Chondrocyte (in vitro differentiated cells): ENCODE results near the gene SIX3. TPM values are rescaled to one million over a fixed set of nuclear protein-coding genes. Genes with fewer than 3 reads are reported as not detected.

Source experiments
- DNase-seq: peaks from one replicate; pipeline ENCODE4 v3.0.0; 2021; ENCODE audit warnings: mixed read lengths, low spot score
- H3K27ac Mint-ChIP-seq: one replicate; pipeline ENCODE4 v1.8.0; 2021; ENCODE audit warnings: mild to moderate bottlenecking, moderate library complexity, mixed read lengths; ENCODE audit not compliant: unreplicated experiment
- H3K27me3 Mint-ChIP-seq: 2 replicates; pipeline ENCODE4 v1.8.0; 2021; ENCODE audit warnings: low read depth, mixed read lengths
- H3K36me3 Mint-ChIP-seq: 2 replicates; pipeline ENCODE4 v1.8.0; 2021; ENCODE audit warnings: low read depth, mixed read lengths
- H3K4me1 Mint-ChIP-seq: 2 replicates; pipeline ENCODE4 v1.8.0; 2021; ENCODE audit warnings: low read depth, mild to moderate bottlenecking, mixed read lengths
- H3K4me3 Mint-ChIP-seq: one replicate; pipeline ENCODE4 v1.8.0; 2021; ENCODE audit warnings: mild to moderate bottlenecking, moderate library complexity, mixed read lengths; ENCODE audit not compliant: unreplicated experiment
- H3K9me3 Mint-ChIP-seq: 2 replicates; pipeline ENCODE4 v1.8.0; 2021; ENCODE audit warnings: low read depth, mixed read lengths
- total RNA-seq: library from RNA; stranded (reverse); gene quantifications from 3 replicates; pipeline ENCODE4 v1.2.1, GENCODE V29; 2021
- TF ChIP-seq, protein P1 (sequence below): fragments of 200-600 bp; sonication (generic); IDR thresholded peaks from 2 replicates; pipeline ENCODE4 v1.5.0; 2021; ENCODE audit warnings: antibody characterized with exemption, mild to moderate bottlenecking, moderate library complexity

Gene SIX3
- total RNA-seq, 1 donor from 2014 or later = not detected

DNA sequence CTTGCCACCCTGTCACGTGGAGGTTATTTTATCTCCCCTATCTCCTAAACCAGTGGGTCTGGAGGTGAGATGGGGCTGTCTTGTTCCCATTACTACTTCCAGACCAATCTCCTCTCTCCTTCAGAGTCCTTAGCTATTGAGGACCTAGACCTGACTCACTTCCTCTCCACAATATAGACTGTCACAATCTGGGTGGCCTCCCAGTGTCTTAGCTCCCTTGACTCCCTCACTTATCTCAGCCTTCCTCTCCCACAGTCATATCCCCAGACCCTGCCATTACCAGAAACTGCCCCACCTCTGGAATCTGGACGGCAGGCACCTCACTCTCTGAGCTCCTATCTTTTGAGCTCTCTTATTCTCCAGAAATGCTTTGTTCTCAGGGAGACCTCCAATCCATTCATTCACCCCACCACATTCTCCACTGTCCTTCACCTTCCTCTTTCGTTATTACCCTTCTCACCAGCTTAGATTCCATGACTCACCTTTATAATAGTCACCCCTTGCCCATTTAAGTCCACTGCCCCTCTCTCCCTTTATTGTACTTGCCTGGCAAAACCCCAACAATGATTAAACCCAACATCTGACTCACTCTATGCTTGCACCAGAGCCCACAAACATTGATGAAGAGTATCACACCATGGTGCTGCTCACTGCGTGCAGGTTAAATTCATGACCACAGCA is 23.3 kb upstream of the SIX3 start:
- Mint-ChIP-seq H3K4me1 (no peaks in the 10 kb centered on the region), H3K4me3 (no peak overlapping the region), H3K27me3 (peaks cover 75% of the 10 kb centered on the region), H3K27ac (no peak overlapping the region), H3K9me3 (no peaks in the 10 kb centered on the region), H3K36me3 (no peaks in the 10 kb centered on the region)
- TF ChIP-seq, protein P1, sequence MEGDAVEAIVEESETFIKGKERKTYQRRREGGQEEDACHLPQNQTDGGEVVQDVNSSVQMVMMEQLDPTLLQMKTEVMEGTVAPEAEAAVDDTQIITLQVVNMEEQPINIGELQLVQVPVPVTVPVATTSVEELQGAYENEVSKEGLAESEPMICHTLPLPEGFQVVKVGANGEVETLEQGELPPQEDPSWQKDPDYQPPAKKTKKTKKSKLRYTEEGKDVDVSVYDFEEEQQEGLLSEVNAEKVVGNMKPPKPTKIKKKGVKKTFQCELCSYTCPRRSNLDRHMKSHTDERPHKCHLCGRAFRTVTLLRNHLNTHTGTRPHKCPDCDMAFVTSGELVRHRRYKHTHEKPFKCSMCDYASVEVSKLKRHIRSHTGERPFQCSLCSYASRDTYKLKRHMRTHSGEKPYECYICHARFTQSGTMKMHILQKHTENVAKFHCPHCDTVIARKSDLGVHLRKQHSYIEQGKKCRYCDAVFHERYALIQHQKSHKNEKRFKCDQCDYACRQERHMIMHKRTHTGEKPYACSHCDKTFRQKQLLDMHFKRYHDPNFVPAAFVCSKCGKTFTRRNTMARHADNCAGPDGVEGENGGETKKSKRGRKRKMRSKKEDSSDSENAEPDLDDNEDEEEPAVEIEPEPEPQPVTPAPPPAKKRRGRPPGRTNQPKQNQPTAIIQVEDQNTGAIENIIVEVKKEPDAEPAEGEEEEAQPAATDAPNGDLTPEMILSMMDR = no peak
- DNase-seq = no peak

DNA sequence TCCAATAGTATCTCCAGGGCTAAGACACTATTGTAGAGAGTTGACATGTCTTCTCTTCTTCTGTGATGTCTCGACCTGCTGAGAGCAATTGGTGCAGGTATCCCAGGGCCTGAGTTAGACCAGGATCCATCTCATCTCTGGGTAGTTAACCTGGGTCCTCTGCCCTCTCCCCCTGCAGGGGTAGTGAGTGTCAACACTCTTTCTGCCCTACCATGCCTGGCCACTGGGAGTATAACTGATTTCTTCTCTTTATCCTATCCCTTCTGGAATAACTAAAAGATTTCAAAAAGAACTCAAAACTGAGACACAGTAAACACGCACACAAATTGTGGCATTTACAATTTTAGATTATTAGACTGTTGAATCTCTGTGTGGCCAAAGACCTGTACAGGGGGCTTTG is 20.8 kb upstream of the SIX3 start:
- H3K9me3 Mint-ChIP-seq = no peaks in the 10 kb centered on the region
- H3K36me3 Mint-ChIP-seq = no peaks in the 10 kb centered on the region
- H3K27ac Mint-ChIP-seq = no peak overlapping the region
- TF ChIP-seq, protein P1 = no peak
- H3K4me3 Mint-ChIP-seq = no peak overlapping the region
- H3K4me1 Mint-ChIP-seq = no peaks in the 10 kb centered on the region
- no peak for DNase-seq
- H3K27me3 Mint-ChIP-seq = peaks cover 91% of the 10 kb centered on the region

DNA sequence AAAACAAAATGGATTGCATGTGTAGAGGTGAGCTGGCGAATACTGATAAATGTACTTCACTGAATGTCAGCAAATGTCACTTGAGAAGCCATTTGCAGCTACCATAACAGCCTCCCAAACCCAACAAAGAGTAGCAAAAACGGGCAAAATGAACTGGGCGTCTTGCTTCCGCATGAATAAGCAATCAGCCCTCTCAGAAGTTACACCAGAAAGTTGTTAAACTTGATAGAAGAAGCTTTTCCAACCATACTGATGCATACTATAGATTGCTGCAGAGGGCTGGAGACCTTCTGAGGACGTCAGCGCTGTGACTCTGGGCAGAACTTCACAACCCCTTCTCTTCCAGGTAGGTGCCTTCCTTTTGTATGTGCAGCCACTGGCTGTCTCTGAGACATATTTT is 18.7 kb upstream of the SIX3 start:
- no peak overlapping the region for H3K4me3 Mint-ChIP-seq
- no peak overlapping the region for H3K27ac Mint-ChIP-seq
- TF ChIP-seq, protein P1 = no peak
- no peak for DNase-seq
- no peaks in the 10 kb centered on the region for H3K36me3 Mint-ChIP-seq
- H3K9me3 Mint-ChIP-seq = no peaks in the 10 kb centered on the region
- no peaks in the 10 kb centered on the region for H3K4me1 Mint-ChIP-seq
- peaks cover 91% of the 10 kb centered on the region for H3K27me3 Mint-ChIP-seq

DNA sequence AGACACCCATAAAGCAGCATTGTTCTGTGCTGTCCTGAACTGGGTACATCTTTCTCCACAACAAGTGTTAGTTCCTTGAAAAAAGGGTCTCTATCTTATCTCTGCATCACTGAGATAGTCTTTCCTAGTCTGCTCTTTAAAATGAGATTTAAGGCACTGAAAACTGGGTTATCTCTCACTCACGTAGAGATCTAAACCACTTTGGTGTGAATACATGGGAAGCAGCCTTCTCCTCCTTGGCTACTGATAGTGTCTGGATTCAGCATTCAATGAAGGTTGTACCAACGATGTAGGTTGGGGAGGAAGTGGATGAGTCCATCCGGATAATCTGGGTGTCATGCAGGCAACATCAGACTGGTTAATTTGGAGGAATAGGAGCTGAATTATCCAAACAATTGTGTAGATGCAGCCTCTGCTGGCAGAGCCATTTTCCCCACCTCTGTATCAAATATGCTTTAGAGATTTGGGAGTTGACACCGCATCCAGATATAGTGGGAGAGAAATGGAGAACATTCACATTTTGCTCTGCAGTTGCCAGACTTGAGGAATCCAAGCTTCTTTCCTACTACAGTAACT is 15.9 kb upstream of the SIX3 start:
- Mint-ChIP-seq H3K4me3 (no peak overlapping the region), H3K4me1 (peaks cover 6% of the 10 kb centered on the region), H3K36me3 (no peaks in the 10 kb centered on the region), H3K9me3 (no peaks in the 10 kb centered on the region), H3K27me3 (peaks cover 82% of the 10 kb centered on the region), H3K27ac (no peak overlapping the region)
- no peak for DNase-seq
- TF ChIP-seq, protein P1 = no peak

DNA sequence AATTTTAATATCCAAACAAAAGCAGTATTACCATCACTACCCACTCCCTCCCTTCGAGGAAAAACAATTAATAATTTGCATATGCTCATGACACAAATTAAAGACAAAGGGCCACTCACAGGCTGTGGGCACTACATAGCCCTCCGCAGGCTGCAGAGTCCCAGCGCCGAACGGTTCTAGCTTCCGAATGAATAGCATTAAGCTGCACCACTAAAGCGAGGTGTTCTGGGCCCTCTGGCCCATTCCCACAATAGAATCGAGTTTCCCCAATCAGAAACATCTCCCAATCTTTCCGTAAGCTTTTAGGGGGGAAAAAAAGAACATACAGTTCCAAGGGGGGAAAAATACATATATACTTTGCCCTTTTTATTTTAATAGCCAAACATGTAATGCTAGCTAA is 14.5 kb upstream of the SIX3 start:
- Mint-ChIP-seq H3K4me3 (no peak overlapping the region), H3K36me3 (no peaks in the 10 kb centered on the region), H3K27me3 (peaks cover 81% of the 10 kb centered on the region), H3K4me1 (peaks cover 6% of the 10 kb centered on the region), H3K27ac (no peak overlapping the region), H3K9me3 (no peaks in the 10 kb centered on the region)
- TF ChIP-seq, protein P1 = no peak
- DNase-seq = no peak
